Measurements from ENCODE around the gene ARHGAP25. TPM values are rescaled to one million over a fixed set of nuclear protein-coding genes. Genes with fewer than 3 reads are reported as not detected.

ARHGAP25 gene
- total RNA-seq, 4 donors from 2014 or later, result 3.7 to 9.3 (median 5.4) TPM

DNA sequence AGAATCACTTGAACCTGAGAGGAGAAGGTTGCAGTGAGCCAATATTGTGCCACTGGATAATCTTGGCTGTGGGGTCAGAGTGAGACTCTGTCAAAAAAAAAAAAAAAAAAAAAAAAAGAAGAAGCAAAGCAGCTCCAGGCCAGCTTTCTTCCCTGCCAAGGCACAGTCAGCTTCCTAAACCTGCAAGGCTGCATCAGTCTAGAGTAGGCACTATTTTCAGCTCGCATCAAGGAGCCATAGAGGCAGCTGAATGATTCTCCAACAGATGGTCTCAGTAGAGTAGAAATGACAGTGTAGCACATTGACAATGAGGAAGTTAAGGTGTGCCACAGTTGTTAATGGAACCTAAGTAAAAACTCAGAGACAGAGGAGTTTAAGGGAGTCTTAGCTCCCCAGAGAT, 101.0 kb downstream of the ARHGAP25 start:
- Histone ChIP-seq H3K4me1 (peaks cover 24 to 38% (median 29%) of the 10 kb centered on the region in 4 donors), H3K36me3 (no peaks in the 10 kb centered on the region), H3K4me3 (no peak overlapping the region), H3K27ac (replicated peaks in 1 of 4) (no peak overlapping the region), H3K27me3 (no peaks in the 10 kb centered on the region), H3K9me3 (no peaks in the 10 kb centered on the region)
- TF ChIP-seq POLR2AphosphoS5 (IDR thresholded peaks at IDR 0.05), result no peak
- no peak for TF ChIP-seq POLR2A (IDR thresholded peaks at IDR 0.05; ENCODE audit: low read depth)
- TF ChIP-seq, protein P1, sequence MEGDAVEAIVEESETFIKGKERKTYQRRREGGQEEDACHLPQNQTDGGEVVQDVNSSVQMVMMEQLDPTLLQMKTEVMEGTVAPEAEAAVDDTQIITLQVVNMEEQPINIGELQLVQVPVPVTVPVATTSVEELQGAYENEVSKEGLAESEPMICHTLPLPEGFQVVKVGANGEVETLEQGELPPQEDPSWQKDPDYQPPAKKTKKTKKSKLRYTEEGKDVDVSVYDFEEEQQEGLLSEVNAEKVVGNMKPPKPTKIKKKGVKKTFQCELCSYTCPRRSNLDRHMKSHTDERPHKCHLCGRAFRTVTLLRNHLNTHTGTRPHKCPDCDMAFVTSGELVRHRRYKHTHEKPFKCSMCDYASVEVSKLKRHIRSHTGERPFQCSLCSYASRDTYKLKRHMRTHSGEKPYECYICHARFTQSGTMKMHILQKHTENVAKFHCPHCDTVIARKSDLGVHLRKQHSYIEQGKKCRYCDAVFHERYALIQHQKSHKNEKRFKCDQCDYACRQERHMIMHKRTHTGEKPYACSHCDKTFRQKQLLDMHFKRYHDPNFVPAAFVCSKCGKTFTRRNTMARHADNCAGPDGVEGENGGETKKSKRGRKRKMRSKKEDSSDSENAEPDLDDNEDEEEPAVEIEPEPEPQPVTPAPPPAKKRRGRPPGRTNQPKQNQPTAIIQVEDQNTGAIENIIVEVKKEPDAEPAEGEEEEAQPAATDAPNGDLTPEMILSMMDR (IDR thresholded peaks at IDR 0.05), result no peak
- TF ChIP-seq EP300 (IDR thresholded peaks at IDR 0.05), result no peak
- DNase-seq (ENCODE audit: extremely low spot score), result peak; percentile 14
- intact Hi-C loops (cut with DNase I), result loop anchor here (2.0 kb wide), 1 partner anchor 85 kb away; no protein-coding TSS in a partner anchor
- WGBS, result 67% methylated on average over 1 of the region's 1 CpG

DNA sequence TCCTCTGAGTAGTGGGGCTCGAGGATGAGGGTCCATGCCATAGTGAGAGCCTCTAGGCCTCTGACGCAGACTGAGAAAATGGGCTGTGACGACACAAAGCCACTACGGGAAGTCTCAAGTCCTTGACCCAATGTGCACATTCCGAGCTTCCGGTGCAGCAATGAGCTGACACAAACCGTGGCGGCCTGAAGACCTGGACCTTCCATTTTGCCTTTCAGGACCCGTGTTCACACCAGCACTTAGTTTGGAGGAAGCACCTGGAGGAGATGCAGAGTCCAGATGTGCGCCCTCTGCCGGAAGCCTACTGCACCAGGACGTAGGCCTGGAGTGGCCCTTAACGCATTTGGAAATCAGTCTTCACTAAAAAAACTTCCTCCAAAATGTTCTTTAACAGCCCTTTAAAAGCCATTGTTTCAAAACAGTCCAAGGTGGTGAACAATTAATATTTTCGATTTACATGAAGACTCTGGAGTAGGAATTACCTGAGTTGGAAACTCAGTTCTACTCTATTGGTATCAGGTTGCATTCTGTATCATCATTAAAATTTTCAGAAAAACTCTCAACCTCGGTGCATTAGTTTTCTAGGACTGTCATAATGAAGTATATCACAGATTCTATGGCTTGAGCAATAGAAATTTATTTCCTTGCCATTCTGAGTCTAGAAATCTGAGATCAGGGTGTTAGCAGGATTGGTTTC, 102.7 kb downstream of the ARHGAP25 start:
- Histone ChIP-seq H3K27me3 (no peaks in the 10 kb centered on the region), H3K27ac (replicated peaks in 1 of 4) (no peak overlapping the region), H3K9me3 (no peaks in the 10 kb centered on the region), H3K4me1 (peaks cover 9 to 21% (median 12%) of the 10 kb centered on the region in 4 donors), H3K36me3 (no peaks in the 10 kb centered on the region), H3K4me3 (no peak overlapping the region)
- intact Hi-C loops (cut with DNase I), result loop anchor here (2.0 kb wide), 1 partner anchor 87 kb away; no protein-coding TSS in a partner anchor
- 64% methylated on average over 12 of the region's 15 CpGs for WGBS
- DNase-seq (ENCODE audit: extremely low spot score), result no peak
- TF ChIP-seq, protein P1 (IDR thresholded peaks at IDR 0.05), result peak; percentile 41 to 57 (median 46)
- TF ChIP-seq EP300 (IDR thresholded peaks at IDR 0.05) (no peak), POLR2AphosphoS5 (IDR thresholded peaks at IDR 0.05) (peak in 1 of 2 donors; percentile 22)

DNA sequence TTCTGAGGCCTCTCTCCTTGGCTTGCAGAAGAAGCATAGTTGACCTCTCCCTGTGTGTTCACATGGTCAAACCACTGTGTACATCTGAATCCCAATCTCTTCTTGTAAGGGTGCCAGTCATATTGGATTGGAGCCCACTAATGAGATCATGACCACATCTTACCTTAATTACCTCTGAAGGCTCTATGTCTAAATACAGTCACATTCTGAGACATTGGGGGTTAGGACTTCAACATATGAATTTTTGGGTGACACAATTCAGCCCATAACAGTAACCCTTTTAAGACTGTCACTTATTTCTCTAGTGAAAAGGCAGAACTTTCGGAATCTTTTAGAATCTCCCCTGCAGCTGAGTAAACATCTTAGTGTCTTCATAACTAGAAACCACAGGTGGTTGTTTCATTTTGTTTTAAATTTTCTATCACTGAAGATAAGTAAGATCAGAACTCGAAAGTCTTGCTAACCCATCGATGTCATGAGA, 103.3 kb downstream of the ARHGAP25 start:
- intact Hi-C loops (cut with DNase I), result loop anchor here (2.0 kb wide), 1 partner anchor 87 kb away; no protein-coding TSS in a partner anchor
- H3K4me1 ChIP-seq, result peaks cover 3 to 15% (median 6%) of the 10 kb centered on the region in 4 donors
- no peaks in the 10 kb centered on the region for H3K27me3 ChIP-seq
- no peak overlapping the region for H3K27ac ChIP-seq (replicated peaks in 1 of 4)
- no peaks in the 10 kb centered on the region for H3K9me3 ChIP-seq
- no peaks in the 10 kb centered on the region for H3K36me3 ChIP-seq
- TF ChIP-seq POLR2A (IDR thresholded peaks at IDR 0.05; ENCODE audit: low read depth) (no peak), POLR2AphosphoS5 (IDR thresholded peaks at IDR 0.05) (no peak), EP300 (IDR thresholded peaks at IDR 0.05) (no peak)
- TF ChIP-seq, protein P1 (IDR thresholded peaks at IDR 0.05), result no peak
- no peak for DNase-seq (ENCODE audit: extremely low spot score)
- 83% methylated on average over 3 of the region's 3 CpGs for WGBS
- H3K4me3 ChIP-seq, result no peak overlapping the region

DNA sequence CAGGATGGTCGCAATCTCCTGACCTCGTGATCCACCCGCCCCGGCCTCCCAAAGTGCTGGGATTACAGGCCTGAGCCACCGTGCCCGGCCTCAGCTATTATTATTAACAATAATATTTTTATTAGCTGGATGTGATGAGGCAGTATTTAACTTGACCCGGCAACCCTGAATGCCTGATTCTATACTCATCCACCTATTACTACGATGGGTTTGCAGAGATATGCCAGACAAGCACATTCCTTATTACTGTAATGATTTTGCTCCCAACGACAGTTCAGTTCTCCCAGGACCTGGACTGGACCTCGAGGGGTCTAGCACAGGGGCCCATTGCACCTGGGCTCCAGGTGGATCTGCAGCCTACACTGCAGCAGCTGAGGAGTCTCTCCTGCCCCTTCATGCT, 104.0 kb downstream of the ARHGAP25 start:
- no peak overlapping the region for H3K27ac ChIP-seq (replicated peaks in 1 of 4)
- no peak overlapping the region for H3K4me3 ChIP-seq
- H3K9me3 ChIP-seq, result no peaks in the 10 kb centered on the region
- H3K4me1 ChIP-seq, result peaks cover 0 to 12% (median 3%) of the 10 kb centered on the region in 4 donors
- intact Hi-C loops (cut with DNase I), result no loop called here
- TF ChIP-seq EP300 (IDR thresholded peaks at IDR 0.05), result no peak
- no peak for TF ChIP-seq POLR2A (IDR thresholded peaks at IDR 0.05; ENCODE audit: low read depth)
- TF ChIP-seq, protein P1 (IDR thresholded peaks at IDR 0.05), result no peak
- H3K27me3 ChIP-seq, result no peaks in the 10 kb centered on the region
- WGBS, result 85% methylated on average over 10 of the region's 10 CpGs
- no peaks in the 10 kb centered on the region for H3K36me3 ChIP-seq
- no peak for DNase-seq (ENCODE audit: extremely low spot score)

Data from esophagus muscularis mucosa (tissue), 4 donors.